Epithelial cell of prostate (primary cell): Measurements from ENCODE around the gene COQ8B.
"Not testable (repeated sequence)": the region's sequence is repeated elsewhere in the genome, so short reads cannot be mapped to it uniquely, and the experiment has no call there.

Experiments
- DNase-seq: peaks from one replicate; pipeline ENCODE4 v3.0.0-alpha.2; 2011; ENCODE audit warnings: low read depth, low spot score
- H3K27ac ChIP-seq: fragments of 450-650 bp; 2 replicates; pipeline ENCODE4 v1.5.1; 2017; ENCODE audit warnings: mild to moderate bottlenecking

Gene COQ8B

GRCh38 chr19:40742886-40743285 is 26.2 kb upstream of the COQ8B start:
- no peak overlapping the region for H3K27ac ChIP-seq
- DNase-seq, result no peak

GRCh38 chr19:40742477-40742876 is 25.8 kb upstream of the COQ8B start:
- no peak for DNase-seq
- no peak overlapping the region for H3K27ac ChIP-seq

GRCh38 chr19:40741527-40742390 is 25.1 kb upstream of the COQ8B start:
- peak overlapping the region; percentile 23 for H3K27ac ChIP-seq
- no peak for DNase-seq

- H3K27ac ChIP-seq, result peak overlapping the region; percentile 23
- no peak for DNase-seq
These were observed 24.1 kb upstream of the COQ8B start for GRCh38 chr19:40740747-40741146.

- no peak for DNase-seq
- peak overlapping the region; percentile 23 for H3K27ac ChIP-seq
These were observed 23.4 kb upstream of the COQ8B start for GRCh38 chr19:40739871-40740703.

- H3K27ac ChIP-seq, result no peak overlapping the region
- no peak for DNase-seq
These were observed 22.5 kb upstream of the COQ8B start for GRCh38 chr19:40739030-40739839.

- peak overlapping the region; percentile 54 for H3K27ac ChIP-seq
- no peak for DNase-seq
These were observed 20.5 kb upstream of the COQ8B start for GRCh38 chr19:40737102-40737644.

- DNase-seq, result no peak
- H3K27ac ChIP-seq, result peak overlapping the region; percentile 54
These were observed 20.0 kb upstream of the COQ8B start for GRCh38 chr19:40736661-40737060.

- no peak for DNase-seq
- H3K27ac ChIP-seq, result peak overlapping the region; percentile 54
These were observed 18.5 kb upstream of the COQ8B start for GRCh38 chr19:40735013-40735771.

GRCh38 chr19:40733149-40733548 is 16.5 kb upstream of the COQ8B start:
- no peak for DNase-seq
- no peak overlapping the region for H3K27ac ChIP-seq

GRCh38 chr19:40732304-40732703 is 15.6 kb upstream of the COQ8B start:
- not testable (repeated sequence) for DNase-seq, H3K27ac ChIP-seq

- not testable (repeated sequence) for H3K27ac ChIP-seq, DNase-seq
These were observed 13.4 kb upstream of the COQ8B start for GRCh38 chr19:40730065-40730464.

- DNase-seq, result no peak
- H3K27ac ChIP-seq, result no peak overlapping the region
These were observed 9.6 kb upstream of the COQ8B start for GRCh38 chr19:40726279-40726678.

GRCh38 chr19:40724855-40725254 is 8.2 kb upstream of the COQ8B start:
- no peak overlapping the region for H3K27ac ChIP-seq
- no peak for DNase-seq

- no peak for DNase-seq
- H3K27ac ChIP-seq, result peak overlapping the region; percentile 11
These were observed 7.6 kb upstream of the COQ8B start for GRCh38 chr19:40724315-40724714.

- DNase-seq, result no peak
- H3K27ac ChIP-seq, result peak overlapping the region; percentile 11
These were observed 7.1 kb upstream of the COQ8B start for GRCh38 chr19:40723661-40724254.

GRCh38 chr19:40721936-40722661 is 5.4 kb upstream of the COQ8B start:
- peak overlapping the region; percentile 99 for H3K27ac ChIP-seq
- DNase-seq, result no peak

- H3K27ac ChIP-seq, result peak overlapping the region; percentile 99
- DNase-seq, result no peak
These were observed 4.4 kb upstream of the COQ8B start for GRCh38 chr19:40721140-40721486.
